Endodermal cell (in vitro differentiated cells): Measurements from ENCODE around the gene B4GALNT3. TPM values are rescaled to one million over a fixed set of nuclear protein-coding genes. Genes with fewer than 3 reads are reported as not detected.

Source experiments
- DNase-seq: peaks from one replicate; pipeline ENCODE4 v3.0.0-alpha.2; 2017
- H3K27ac ChIP-seq: 2 replicates; pipeline ENCODE4 v1.5.1; 2013; ENCODE audit warnings: mild to moderate bottlenecking, low read depth, low read length, moderate library complexity
- H3K27me3 ChIP-seq: 2 replicates; pipeline ENCODE4 v1.6.1; 2013; ENCODE audit warnings: mild to moderate bottlenecking, low read length, moderate library complexity; ENCODE audit not compliant: insufficient read depth, control insufficient read depth, poor library complexity, severe bottlenecking
- H3K36me3 ChIP-seq: 2 replicates; pipeline ENCODE4 v1.7.0; 2013; ENCODE audit warnings: mild to moderate bottlenecking, low read length, moderate library complexity; ENCODE audit not compliant: control insufficient read depth, insufficient read depth
- H3K4me1 ChIP-seq: one replicate; pipeline ENCODE4 v1.7.0; 2013; ENCODE audit warnings: low read length; ENCODE audit not compliant: control insufficient read depth, insufficient read depth
- H3K4me3 ChIP-seq: 2 replicates; pipeline ENCODE4 v1.5.1; 2013; ENCODE audit warnings: mild to moderate bottlenecking, low read length, moderate library complexity
- H3K9ac ChIP-seq: 2 replicates; pipeline ENCODE4 v1.6.1; 2013; ENCODE audit warnings: mild to moderate bottlenecking, low read length, moderate library complexity; ENCODE audit not compliant: poor library complexity, severe bottlenecking; ENCODE audit errors: extremely low read depth
- H3K9me3 ChIP-seq: 2 replicates; pipeline ENCODE4 v1.6.1; 2013; ENCODE audit warnings: mild to moderate bottlenecking, low read length, moderate library complexity; ENCODE audit not compliant: control insufficient read depth
- H3K27ac Mint-ChIP-seq: 2 replicates; pipeline ENCODE4 v1.8.0; 2020; ENCODE audit warnings: mixed read lengths
- H3K27me3 Mint-ChIP-seq: 2 replicates; pipeline ENCODE4 v1.8.0; 2021; ENCODE audit warnings: mild to moderate bottlenecking, mixed read lengths; ENCODE audit not compliant: insufficient read depth
- H3K36me3 Mint-ChIP-seq: 2 replicates; pipeline ENCODE4 v1.8.0; 2020; ENCODE audit warnings: low read depth, mixed read lengths
- H3K4me1 Mint-ChIP-seq: 2 replicates; pipeline ENCODE4 v1.8.0; 2020; ENCODE audit warnings: mixed read lengths
- H3K4me3 Mint-ChIP-seq: 2 replicates; pipeline ENCODE4 v1.8.0; 2020; ENCODE audit warnings: mild to moderate bottlenecking, moderate library complexity, mixed read lengths
- H3K9me3 Mint-ChIP-seq: 2 replicates; pipeline ENCODE4 v1.8.0; 2020; ENCODE audit warnings: mild to moderate bottlenecking, mixed read lengths
- CTCF ChIP-seq: fragments of 200-600 bp; sonication (generic); conservative IDR thresholded peaks from 2 replicates; pipeline ENCODE4 v1.5.0; 2021; ENCODE audit warnings: antibody characterized with exemption, mild to moderate bottlenecking
- WGBS, 2 experiments: methylation state at CpG; one replicate each; pipeline versions ENCODE4 v1.1.5 to v1.1.7; 2013; ENCODE audit warnings: missing lambda C conversion rate in 2 of 2, mixed read lengths in 1 of 2; ENCODE audit not compliant: insufficient coverage in 1 of 2, insufficient read length in 1 of 2; 5-methylcytosine and 5-hydroxymethylcytosine counted together
- total RNA-seq, 2 donors: library from RNA; stranded (reverse); fragmentation: NEBNext Ultra II Directional in 1 of 2; extraction: Animal tissue kit (Norgen Biotek cat#: 25700) in 1 of 2; gene quantifications; 2 replicates in 1 of 2; 3 replicates in 1 of 2; pipeline ENCODE4 v1.2.1, GENCODE V29; 2021

Gene B4GALNT3
- total RNA-seq, 2 donors from 2014 or later: 61.5 to 155 TPM

- peaks cover 12% of the 10 kb centered on the region for H3K36me3 ChIP-seq
- H3K9ac ChIP-seq: no peak overlapping the region
- H3K4me3 Mint-ChIP-seq: no peak overlapping the region
- H3K4me1 ChIP-seq: peaks cover 2% of the 10 kb centered on the region
- H3K27me3 Mint-ChIP-seq: no peaks in the 10 kb centered on the region
- peaks cover 39% of the 10 kb centered on the region for H3K36me3 Mint-ChIP-seq
- H3K4me1 Mint-ChIP-seq: peaks cover 38% of the 10 kb centered on the region
- 87 to 91% methylated on average over 5 of the region's 5 CpGs for WGBS, 2 experiments
- no peaks in the 10 kb centered on the region for H3K27me3 ChIP-seq
- no peaks in the 10 kb centered on the region for H3K9me3 ChIP-seq
- peak; percentile 49 for DNase-seq
- H3K27ac ChIP-seq: no peak overlapping the region
- no peak overlapping the region for H3K4me3 ChIP-seq
- H3K27ac Mint-ChIP-seq: peak overlapping the region; percentile 11
- no peaks in the 10 kb centered on the region for H3K9me3 Mint-ChIP-seq
- TF ChIP-seq CTCF: no peak
Observed at GRCh38 chr12:475286-475685, 15.5 kb downstream of the B4GALNT3 start.

GRCh38 chr12:479161-479560 is 19.4 kb downstream of the B4GALNT3 start:
- H3K4me1 Mint-ChIP-seq: peaks cover 33% of the 10 kb centered on the region
- 85 to 93% methylated on average over 4 of the region's 4 CpGs for WGBS, 2 experiments
- Histone ChIP-seq H3K27me3 (no peaks in the 10 kb centered on the region), H3K9ac (no peak overlapping the region), H3K27ac (no peak overlapping the region), H3K4me3 (no peak overlapping the region), H3K36me3 (peaks cover 18% of the 10 kb centered on the region), H3K9me3 (no peaks in the 10 kb centered on the region), H3K4me1 (no peaks in the 10 kb centered on the region)
- peaks cover 41% of the 10 kb centered on the region for H3K36me3 Mint-ChIP-seq
- no peak overlapping the region for H3K27ac Mint-ChIP-seq
- peak; percentile 42 for DNase-seq
- H3K27me3 Mint-ChIP-seq: no peaks in the 10 kb centered on the region
- H3K9me3 Mint-ChIP-seq: no peaks in the 10 kb centered on the region
- H3K4me3 Mint-ChIP-seq: no peak overlapping the region
- no peak for TF ChIP-seq CTCF

- H3K9ac ChIP-seq: no peak overlapping the region
- H3K9me3 ChIP-seq: no peaks in the 10 kb centered on the region
- no peaks in the 10 kb centered on the region for H3K9me3 Mint-ChIP-seq
- peak; percentile 54 for DNase-seq
- no peak overlapping the region for H3K4me3 ChIP-seq
- no peaks in the 10 kb centered on the region for H3K27me3 Mint-ChIP-seq
- H3K4me1 Mint-ChIP-seq: peaks cover 24% of the 10 kb centered on the region
- H3K36me3 Mint-ChIP-seq: peaks cover 46% of the 10 kb centered on the region
- no peak for TF ChIP-seq CTCF
- H3K27ac ChIP-seq: no peak overlapping the region
- H3K27ac Mint-ChIP-seq: peak overlapping the region; percentile 30
- peaks cover 21% of the 10 kb centered on the region for H3K36me3 ChIP-seq
- H3K4me3 Mint-ChIP-seq: no peak overlapping the region
- no peaks in the 10 kb centered on the region for H3K4me1 ChIP-seq
- WGBS, 2 experiments: 82 to 83% methylated on average over 5 to 13 of the region's 13 CpGs
- H3K27me3 ChIP-seq: no peaks in the 10 kb centered on the region
Observed at GRCh38 chr12:480831-481816, 21.4 kb downstream of the B4GALNT3 start.
